HEK293T (cell line): ENCODE data around the gene CCDC102A.

Experiments used
- ELF4 ChIP-seq: fragments of 450-650 bp; IDR thresholded peaks from 2 replicates; pipeline ENCODE4 v1.6.1; 2017; ENCODE audit warnings: antibody characterized with exemption
- FOXM1 ChIP-seq: fragments of 450-650 bp; IDR thresholded peaks from 2 replicates; pipeline ENCODE4 v1.6.1; 2017; ENCODE audit warnings: mild to moderate bottlenecking, borderline replicate concordance
- SP1 ChIP-seq: fragments of 450-650 bp; IDR thresholded peaks from 2 replicates; pipeline ENCODE4 v1.6.1; 2017
- TARDBP ChIP-seq: fragments of 450-650 bp; IDR thresholded peaks from 2 replicates; pipeline ENCODE4 v1.6.1; 2016
- ZNF384 ChIP-seq: fragments of 450-650 bp; IDR thresholded peaks from 2 replicates; pipeline ENCODE4 v1.6.1; 2016

DNA sequence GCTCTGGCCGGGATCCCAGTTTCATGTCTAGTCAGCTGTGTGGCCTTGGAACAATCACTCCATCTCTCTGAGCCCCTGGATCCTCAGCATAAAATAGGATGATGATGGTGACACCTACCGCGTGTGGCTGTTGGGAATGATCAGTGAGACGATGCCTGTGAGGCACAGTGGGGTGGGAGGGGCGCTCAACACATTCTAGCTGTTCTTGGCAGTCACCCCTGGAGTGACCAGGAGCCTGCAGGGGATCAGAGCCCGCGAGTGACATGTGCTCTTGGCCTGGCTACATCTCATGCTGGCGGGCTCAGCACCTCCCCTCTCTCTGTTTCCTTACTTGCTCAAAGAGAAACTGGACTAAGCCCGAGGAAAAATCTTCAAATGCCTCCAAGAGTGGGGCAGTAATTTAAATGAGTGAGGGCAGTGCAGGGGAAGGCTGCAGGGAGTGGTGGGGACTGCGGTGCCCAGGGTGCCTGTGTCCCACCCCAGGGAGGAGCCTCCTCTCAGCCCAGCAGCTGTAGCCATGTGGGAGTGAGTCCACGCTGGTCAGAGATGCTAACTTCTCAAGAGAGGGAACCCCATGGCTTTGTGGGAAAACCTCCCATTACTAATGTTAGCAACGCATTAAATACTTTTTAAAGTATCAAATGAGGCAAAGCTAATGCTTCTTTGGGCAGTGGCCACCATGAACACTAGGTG is 27.0 kb downstream of the CCDC102A start:
- no peak for TF ChIP-seq TARDBP
- no peak for TF ChIP-seq ZNF384
- TF ChIP-seq FOXM1: no peak
- no peak for TF ChIP-seq ELF4
- TF ChIP-seq SP1: no peak
